H4 (cell line): ENCODE measurements around the gene CPT1B. TPM values are rescaled to one million over a fixed set of nuclear protein-coding genes. Genes with fewer than 3 reads are reported as not detected.
"Not testable (repeated sequence)": the region's sequence is repeated elsewhere in the genome, so short reads cannot be mapped to it uniquely, and the experiment has no call there.

Experiments
- DNase-seq: peaks from one replicate; pipeline ENCODE4 v3.0.0-alpha.2; 2015; ENCODE audit warnings: low spot score
- total RNA-seq: library from RNA; depleted of rRNA; stranded (reverse); fragments of >200 nt; shearing (Covaris generic); gene quantifications from 2 replicates; pipeline ENCODE4 v1.2.3, GENCODE V29; 2014

The CPT1B gene
- total RNA-seq, 1 experiment from 2014 or later = 2.0 TPM

- no peak for DNase-seq
Observed at GRCh38 chr22:50529416-50529896, 48.8 kb downstream of the CPT1B start.

- no peak for DNase-seq
Observed at GRCh38 chr22:50528682-50529415, 49.4 kb downstream of the CPT1B start.

DNA sequence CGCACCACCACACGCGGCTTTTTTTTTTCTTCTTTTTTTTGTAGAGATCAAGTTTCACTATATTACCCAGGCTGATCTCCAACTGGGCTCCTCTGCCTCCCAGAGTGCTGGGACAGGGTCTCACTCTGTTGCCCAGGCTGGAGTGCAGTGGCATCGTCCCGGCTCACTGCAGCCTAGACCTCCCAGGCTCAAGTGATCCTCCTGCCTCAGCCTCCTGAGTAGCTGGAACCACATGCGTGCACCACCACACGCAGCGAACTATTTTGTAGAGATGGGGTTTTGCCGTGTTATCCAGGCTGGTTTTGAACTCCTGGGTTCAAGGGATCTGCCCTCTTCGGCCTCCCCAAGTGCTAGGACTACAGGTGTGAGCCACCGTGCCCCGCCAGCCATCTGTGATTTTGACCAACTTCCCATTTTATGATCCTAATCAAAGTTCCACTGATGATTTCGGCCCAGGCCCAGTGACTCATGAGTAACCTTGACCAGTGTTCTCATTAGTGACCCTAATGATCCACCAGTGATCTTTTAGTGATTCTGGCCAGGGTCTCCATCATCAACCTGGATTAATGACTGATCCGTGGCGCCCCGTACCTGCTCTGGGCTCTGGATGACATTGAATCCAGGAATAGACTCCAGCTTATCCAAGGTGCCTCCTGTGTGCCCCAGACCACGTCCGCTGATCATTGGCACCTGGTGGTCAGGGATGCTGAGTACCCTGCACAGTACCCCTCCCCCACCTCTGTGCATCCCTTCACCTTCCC, 50.1 kb downstream of the CPT1B start:
- DNase-seq = no peak

DNA sequence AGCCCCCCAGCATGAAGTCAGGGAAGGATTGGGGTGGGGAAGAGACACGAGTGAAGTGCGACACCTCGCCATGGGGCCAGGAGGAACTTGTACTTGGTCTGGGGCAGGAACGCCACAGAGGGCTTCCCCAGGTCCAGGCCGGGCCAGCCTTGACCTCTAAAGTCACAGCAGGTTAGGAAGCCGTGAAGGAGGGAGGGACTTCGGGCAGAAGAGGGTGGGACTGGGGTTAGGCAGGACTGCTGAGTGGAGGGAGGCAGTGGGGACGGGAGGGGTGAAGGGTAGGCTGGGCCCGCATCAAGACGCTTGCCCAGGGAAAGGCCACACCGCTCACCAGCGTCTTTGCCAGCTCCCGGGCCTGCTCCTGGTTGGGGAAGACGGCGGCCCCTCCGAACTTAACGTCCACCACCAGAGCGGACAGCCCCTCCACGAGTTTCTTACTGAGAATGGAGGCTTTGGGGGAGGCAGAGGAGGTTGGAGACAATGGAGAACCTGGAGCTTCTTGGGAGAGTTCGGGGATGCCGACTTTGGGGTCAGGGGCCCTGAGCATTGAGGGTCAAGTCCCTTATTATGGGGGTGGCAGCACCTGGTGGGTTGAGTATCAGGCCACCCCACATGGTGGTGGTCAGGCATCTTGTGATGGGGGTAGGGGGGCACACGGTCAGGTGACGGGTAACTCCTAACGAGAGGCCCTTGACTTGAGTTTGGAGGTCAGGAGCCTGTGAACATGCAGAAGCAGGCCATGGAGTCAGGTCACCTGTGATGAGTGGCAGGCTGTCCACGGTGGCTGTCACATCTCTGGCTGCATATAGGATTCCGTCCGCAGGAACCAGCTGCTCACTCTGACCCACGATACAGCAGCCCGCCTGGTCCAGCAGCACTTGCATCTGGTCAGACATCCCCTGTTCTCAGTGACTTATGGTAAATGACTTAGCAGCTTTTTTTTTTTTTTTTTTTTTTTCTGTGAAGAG, 51.1 kb downstream of the CPT1B start:
- no peak for DNase-seq

- peak; percentile 61 for DNase-seq
Observed at GRCh38 chr22:50526108-50526833, 52.0 kb downstream of the CPT1B start.

DNA sequence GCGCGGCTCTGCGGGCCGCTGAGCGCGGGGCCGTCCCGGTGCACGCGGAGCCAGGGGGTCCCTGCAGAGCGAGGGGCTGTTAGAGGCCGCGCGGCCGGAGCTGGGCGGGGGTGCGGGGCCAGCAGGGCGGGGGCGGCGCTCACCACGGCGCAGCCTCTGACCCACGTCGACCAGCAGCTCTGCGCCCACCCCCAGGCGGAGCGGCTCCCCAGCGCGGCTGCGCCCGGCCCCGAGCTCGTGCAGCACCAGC, 52.4 kb downstream of the CPT1B start:
- no peak for DNase-seq

DNA sequence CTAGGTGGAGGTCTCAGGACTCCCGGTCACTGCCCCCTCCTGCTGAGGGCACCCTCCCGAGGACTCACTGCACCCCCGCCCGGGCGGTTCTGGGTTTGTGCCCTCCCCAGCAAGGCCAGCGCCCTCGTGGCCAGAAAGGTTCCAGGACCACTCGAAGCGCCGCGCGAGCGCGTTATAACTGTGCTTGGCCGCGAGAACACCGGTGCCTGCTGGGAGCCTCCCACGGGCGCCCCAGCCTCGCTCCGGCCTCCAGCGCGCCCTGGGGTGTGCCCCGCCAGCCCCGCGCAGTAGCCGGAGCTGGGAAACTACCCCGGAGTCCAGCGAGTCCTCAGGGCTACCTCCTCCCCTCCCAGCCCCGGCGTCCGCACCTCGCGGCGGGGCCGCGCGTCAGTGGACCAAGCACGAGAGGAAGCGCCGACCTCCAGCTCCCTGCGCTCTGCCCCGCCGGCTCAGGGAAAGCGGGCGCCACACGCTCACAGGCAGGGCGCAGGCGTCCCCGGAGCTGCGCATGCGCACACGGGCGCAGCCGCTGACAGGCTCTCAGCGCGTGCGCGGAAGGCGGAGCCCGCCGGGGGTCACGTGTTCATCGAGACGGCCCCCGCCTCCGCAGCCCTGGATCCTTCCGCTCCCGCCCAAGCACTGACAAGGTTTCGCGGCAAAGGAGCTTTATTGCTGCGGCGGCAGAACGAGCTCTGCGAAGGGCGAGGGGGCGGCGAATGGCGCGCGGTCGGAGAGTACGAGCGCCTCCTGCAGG, 52.9 kb downstream of the CPT1B start, which contains the start of gene SCO2:
Gene SCO2 (minus strand): TSS at position 495 of the 754 bp plus-strand sequence. CDS start 1,187 bp downstream, outside the sequence.
- DNase-seq = peak; percentile 94

- DNase-seq = no peak
Observed at GRCh38 chr22:50524676-50525103, 53.5 kb downstream of the CPT1B start.

DNA sequence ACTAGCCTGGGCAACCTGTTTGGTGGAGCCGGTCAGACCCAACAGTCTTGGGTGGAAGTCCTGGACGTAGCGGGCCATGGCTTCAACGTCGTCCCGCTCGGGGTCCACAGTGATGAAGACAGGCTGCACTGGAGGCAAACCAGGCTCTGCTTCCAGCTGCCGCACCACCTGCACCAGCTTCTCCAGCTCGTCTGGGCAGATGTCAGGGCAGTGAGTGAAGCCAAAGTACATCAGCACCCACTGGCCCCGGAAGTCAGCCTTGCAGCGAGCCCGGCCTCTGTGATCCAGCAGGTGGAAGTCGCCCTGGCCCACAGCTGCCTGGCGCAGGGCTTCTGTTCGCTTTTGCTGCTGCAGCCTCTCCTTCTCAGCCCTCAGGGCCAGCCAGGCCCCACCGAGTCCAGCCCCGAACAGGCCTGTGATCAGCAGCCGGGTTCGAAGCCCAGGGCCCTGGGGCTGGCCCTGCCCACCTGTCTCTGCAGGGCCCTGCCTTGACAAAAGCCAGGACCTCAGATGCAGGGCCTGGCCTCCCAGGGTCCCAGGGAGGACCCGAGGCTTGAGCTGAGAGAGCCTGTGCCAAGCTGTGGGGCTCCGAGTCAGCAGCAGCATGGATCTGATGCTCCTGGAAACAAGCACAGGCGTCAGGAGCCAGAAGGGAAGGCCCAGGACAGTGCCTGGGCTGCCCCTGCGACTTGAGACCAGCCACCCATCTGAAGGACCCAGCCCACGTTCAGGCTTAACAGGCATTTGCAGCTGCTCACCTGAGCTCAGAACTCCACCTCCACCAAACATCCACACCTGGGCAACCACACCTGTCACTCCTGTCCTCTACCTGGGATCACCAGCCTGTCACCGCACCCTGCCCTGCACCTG, 54.2 kb downstream of the CPT1B start:
- DNase-seq = no peak

- no peak for DNase-seq
Observed at GRCh38 chr22:50523458-50523805, 54.8 kb downstream of the CPT1B start.

DNA sequence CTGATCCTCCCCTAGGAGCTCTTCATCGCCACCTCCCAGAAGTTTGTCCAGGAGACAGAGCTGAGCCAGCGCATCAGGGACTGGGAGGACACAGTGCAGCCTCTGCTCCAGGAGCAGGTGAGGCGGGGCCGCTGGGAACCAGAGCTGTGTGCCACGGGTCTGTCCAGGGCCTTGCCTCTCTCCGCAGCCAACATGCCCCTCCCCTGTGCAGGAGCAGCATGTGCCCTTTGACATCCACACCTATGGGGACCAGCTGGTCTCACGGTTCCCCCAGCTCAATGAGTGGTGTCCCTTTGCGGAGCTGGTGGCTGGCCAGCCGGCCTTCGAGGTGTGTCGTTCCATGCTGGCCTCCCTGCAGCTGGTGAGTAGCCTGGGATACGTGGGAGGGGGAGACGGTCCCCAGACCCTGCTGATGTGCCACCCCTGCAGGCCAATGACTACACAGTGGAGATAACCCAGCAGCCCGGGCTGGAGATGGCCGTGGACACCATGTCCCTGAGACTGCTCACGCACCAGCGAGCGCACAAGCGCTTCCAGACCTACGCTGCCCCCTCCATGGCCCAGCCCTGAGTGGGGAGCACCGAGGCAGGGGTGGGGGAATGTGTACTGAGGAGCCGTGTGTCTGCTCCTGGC, 55.3 kb downstream of the CPT1B start:
- DNase-seq = no peak

DNA sequence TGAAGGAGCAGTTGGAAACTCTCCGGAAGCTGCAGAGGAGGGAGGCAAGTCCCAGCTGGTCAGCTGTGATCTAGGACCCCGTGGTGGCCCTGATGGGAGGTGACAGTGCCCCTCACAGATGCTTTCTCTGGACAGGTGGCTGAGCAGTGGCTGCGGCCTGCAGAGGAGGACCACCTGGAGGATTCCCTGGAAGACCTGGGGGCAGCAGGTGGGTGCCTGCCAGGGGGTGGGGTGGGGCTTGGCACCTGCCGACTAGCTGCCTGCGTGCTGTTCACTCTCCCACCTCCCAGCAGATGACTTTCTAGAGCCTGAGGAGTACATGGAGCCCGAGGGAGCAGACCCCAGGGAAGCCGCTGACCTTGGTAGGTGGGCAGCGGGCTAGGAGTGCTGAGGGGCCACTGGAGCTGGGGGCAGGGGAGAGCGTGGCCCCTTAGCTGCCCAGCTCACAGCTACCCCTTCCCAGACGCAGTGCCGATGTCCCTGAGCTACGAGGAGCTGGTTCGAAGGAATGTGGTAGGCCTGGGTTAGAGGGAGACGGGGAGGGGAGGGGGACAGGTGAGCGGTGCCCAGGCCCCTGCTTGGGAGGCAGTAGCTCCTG, 55.9 kb downstream of the CPT1B start:
- DNase-seq = no peak

DNA sequence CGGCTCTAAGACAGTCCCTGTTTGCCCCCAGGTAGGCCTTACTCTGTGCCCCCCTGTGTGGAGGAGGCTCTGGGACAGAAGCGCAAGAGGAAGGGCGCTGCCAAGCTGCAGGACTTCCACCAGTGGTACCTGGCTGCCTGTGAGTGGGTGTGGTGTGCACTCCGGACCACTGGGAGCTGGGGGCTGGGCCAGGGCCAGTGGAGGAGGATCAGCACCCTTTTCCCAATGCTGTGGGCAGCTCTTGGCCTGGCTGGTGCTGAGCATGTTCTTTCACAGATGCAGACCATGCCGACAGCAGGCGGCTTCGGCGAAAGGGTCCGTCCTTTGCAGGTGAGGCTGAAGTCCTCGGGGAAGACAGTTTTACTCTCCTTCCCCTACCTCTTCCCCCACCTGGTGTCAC, 56.5 kb downstream of the CPT1B start:
- DNase-seq = no peak

GRCh38 chr22:50520826-50521453, 57.3 kb downstream of the CPT1B start:
- DNase-seq = no peak

GRCh38 chr22:50520184-50520583, 58.0 kb downstream of the CPT1B start:
- DNase-seq = not testable (repeated sequence)

DNA sequence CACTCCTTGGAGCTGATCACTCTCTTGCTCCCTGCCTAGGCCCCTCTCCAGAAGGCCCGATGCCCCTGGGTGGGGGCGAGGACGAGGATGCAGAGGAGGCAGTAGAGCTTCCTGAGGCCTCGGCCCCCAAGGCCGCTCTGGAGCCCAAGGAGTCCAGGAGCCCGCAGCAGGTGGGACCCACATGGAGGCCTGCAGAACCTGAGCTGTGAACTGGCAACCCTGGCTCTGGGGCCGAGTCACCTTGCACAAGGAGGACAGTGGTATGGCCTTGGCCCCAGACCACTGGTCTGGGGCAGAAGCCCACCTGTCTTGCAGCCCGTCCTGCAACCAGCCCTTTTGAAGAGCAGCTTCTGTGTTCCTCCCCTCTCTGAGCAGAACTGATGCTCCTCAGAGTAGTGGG, 59.1 kb downstream of the CPT1B start:
- DNase-seq = no peak
